SH-SY5Y (cell line): ENCODE data around the gene GHR.

Experiments used
- GATA2 ChIP-seq: IDR thresholded peaks from 2 replicates; pipeline ENCODE4 v1.6.1; 2011; ENCODE audit warnings: mild to moderate bottlenecking, low read depth, low read length
- GATA3 ChIP-seq: IDR thresholded peaks from 2 replicates; pipeline ENCODE4 v1.6.1; 2011; ENCODE audit warnings: low read depth, mild to moderate bottlenecking, low read length, moderate library complexity

DNA sequence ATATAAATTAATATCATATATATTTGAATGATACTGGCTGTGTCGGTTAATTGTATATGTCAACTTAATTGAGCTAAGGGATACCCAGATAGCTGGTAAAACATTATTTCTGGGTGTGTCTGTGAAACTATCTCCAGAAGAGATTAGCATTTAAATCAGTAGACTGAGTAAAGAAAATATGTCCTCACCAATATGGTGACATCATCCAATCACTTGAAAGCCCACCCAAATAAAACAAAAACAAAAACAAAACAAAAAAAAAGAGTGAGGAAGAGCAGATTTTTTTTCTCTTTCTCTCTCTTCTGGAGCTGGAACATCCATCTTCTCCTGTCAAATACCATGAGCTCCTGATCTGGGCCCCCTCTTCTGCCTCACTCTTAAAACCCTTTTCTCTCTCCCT is 317.7 kb downstream of the GHR start:
- TF ChIP-seq GATA2 (no peak), GATA3 (no peak)
